C4-2B (cell line): Measurements from ENCODE around the gene ARHGEF2.
"Not testable (repeated sequence)": the region's sequence is repeated elsewhere in the genome, so short reads cannot be mapped to it uniquely, and the experiment has no call there.

Experiments used
- H3K27ac ChIP-seq: fragments of 450-650 bp; 2 replicates; pipeline ENCODE4 v1.5.1; 2017
- CTCF ChIP-seq: fragments of 450-650 bp; conservative IDR thresholded peaks from 2 replicates; pipeline ENCODE4 v1.5.1; 2017; ENCODE audit warnings: mild to moderate bottlenecking
- ZFX ChIP-seq: fragments of 450-650 bp; IDR thresholded peaks from 2 replicates; pipeline ENCODE4 v1.6.1; 2017

The ARHGEF2 gene

DNA sequence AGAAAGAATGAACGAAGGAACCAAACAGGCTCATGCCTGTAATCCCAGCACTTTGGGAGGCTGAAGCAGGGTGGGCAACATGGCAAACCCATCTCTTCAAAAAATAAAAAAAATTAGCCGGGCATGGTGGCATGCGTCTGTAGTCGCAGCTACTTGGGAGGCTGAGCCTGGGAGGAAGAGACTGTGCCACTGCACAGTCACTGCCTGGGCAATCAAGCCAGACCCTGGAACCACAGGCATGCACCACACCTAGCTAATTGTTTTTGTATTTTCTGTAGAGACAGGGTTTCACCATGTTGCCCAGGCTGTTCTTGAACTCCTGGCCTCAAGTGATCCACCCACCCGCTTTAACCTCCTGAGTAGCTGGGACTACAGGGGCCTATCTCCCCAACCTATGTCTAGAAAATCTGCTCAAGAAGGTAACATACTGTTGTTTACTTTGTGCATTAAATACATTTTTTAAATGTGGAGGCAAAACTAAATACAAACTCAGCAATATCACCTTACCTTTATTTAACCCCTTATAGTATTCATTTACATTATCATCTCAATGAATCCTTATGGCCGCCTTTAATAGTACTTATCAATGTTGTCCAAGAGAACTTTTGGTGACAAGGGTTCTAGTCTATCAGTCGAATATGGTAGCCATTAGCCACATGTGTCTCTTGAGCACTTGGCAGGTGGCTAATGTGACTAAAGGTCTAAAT is 46.9 kb downstream of the ARHGEF2 start:
- no peak overlapping the region for H3K27ac ChIP-seq
- TF ChIP-seq CTCF (no peak), ZFX (no peak)

DNA sequence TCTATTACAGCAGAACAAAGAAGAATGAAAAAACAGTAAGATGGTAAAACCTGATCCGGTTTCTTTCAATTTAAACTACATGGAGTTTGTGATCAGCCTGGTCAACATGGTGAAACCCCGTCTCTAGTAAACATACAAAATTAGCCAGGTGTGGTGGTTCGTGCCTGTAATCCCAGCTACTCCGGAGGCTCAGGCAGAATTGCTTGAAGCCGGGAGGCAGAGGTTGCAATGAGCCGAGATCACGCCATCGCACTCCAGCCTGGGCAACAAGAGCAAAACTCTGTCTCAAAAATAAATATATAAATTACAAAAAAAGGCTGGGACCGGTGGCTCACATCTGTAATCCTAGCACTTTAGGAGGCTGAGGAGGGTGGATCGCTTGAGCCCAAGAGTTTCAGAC is 47.6 kb downstream of the ARHGEF2 start:
- not testable (repeated sequence) for H3K27ac ChIP-seq

DNA sequence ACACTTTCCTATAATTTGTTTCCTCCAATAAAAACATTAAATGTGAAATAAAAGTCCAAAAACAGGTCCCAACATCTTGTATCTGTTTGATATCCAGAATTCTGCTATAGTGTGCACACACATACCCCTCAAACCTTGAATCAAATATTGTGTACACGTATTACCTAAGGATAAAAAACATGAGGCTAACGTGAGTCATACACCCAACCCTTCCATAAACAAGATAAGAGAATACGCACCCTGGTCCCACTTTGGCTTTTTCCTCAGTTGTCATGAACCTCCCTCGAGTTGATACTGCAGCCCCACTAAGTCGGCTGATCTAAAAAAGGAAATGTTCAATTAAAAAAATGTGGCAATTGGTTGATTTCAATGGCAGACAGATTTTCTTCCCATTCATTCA is 49.3 kb downstream of the ARHGEF2 start:
- TF ChIP-seq CTCF: no peak
- H3K27ac ChIP-seq: no peak overlapping the region

DNA sequence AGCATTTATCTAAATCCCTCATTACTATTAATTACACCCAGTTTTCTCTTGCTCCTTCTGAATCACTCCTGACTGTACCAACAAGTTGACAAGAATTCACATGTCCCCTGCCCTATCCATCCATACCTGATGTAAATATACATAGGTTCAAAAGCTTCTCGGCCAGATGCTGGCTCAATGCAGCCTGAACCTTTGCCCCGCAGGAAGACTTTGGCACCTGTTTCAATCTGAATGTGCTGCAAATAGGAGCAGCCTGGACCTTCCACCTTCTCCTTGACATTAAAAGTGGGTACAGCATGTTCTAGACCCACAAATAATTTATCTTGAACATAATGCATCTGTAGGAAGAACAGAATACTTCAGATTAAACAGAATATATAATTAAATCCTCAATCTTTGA is 52.8 kb downstream of the ARHGEF2 start:
- no peak overlapping the region for H3K27ac ChIP-seq
- TF ChIP-seq ZFX (no peak), CTCF (no peak)

- no peak overlapping the region for H3K27ac ChIP-seq
- TF ChIP-seq ZFX (no peak), CTCF (no peak)
Observed at GRCh38 chr1:155920717-155921116, 57.6 kb downstream of the ARHGEF2 start.

DNA sequence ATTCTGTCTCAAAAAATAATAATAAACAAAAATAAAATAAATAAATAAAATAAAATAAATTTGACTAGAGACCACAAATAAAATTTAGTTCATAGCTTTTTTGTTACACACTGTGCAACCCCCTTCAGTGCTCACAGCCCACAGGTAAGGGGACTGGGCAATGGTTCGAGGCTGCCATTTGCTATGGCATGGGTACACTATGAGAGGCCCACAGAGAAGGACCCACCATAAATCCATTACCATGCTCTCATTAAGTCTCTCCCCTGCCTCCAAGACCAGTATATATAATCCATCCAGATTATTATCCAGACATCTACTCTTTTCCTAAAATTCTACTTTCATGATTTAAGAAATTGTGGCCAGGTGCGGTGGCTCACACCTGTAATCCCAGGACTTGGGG is 58.5 kb downstream of the ARHGEF2 start:
- no peak overlapping the region for H3K27ac ChIP-seq
- TF ChIP-seq ZFX (no peak), CTCF (no peak)

GRCh38 chr1:155918660-155919059 is 59.7 kb downstream of the ARHGEF2 start:
- H3K27ac ChIP-seq: no peak overlapping the region
- TF ChIP-seq CTCF (no peak), ZFX (no peak)

DNA sequence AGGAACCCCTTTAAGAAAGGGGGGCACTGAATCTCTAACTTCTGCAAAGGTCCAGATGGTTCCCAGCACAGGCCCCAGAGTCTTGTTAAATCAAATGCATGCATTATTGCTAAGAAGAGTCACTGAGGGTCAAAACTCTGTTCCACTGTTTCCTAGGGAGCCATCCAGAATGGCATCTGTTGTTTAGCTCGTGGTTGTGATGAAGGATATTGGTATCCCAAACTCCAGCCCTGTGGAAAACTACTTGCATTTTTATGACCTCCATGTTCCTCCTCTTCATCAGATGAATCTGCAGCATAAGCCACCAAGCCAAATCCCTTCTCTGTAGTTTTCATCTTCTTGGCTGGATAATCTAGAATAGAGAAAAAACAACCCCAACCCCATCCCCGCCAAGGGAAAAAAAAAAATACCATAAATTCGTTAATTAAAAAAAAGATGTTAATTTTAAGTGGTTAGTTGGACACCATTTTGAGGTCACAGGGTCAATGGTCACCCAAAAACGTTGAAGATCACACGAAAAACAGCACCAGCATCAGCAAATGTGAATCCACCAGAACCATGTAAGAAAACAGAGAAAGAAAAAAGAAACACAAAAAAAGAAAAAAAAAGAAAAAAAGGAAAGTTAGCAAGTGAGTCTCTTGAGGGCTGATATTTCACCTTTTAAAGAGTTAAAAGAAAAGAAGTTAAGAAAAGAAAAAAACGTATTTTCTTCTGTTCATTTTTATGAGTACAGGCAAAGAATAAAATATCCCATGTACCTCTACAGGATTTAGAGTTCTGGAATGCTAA is 64.2 kb downstream of the ARHGEF2 start:
- no peak overlapping the region for H3K27ac ChIP-seq
- TF ChIP-seq CTCF (no peak), ZFX (no peak)
